ENCODE measurements around the gene TUBB4A. TPM values are rescaled to one million over a fixed set of nuclear protein-coding genes. Genes with fewer than 3 reads are reported as not detected.
A peak's percentile ranks its signal among the peaks of the same experiment; 100 is the strongest.

The TUBB4A gene
- total RNA-seq, 2 donors from 2014 or later: 0.44 to 1.4 TPM

DNA sequence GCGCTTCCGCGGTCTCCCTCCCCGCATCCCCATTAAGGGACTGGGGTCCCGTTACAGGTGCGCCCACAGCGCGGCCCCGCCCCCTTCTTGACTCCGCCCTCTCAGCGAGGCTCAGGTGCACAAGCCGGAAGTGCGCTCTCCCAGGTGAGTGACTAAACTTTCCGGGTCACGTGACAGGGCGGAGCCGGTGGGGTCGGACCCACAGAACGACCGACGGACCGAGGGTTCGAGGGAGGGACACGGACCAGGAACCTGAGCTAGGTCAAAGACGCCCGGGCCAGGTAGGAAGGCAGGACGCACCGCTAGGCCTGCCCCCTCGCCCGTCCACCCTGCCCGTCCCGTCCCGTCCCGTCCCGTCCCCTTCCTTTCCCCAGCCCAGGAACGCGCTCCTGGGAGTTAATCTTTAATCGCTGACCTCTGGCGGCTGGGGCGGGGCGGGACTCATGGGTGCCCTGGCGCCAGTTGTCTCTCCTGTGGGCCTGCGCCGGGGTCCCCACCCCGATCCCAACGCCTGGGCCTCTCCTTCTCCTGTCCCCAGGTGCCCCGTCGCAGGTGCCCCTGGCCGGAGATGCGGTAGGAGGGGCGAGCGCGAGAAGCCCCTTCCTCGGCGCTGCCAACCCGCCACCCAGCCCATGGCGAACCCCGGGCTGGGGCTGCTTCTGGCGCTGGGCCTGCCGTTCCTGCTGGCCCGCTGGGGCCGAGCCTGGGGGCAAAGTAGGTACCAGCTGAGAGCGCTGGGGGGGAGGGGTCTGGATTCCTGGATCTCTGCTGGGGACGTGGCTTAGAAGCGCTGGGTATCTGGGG, 37.8 kb downstream of the TUBB4A start, which contains the start of gene CRB3:
Gene CRB3 (plus strand): TSS at position 202 of the 804 bp plus-strand sequence. CDS start 431 bp downstream, at position 633.
- Histone ChIP-seq H3K36me3 (no peaks in the 10 kb centered on the region), H3K27me3 (no peaks in the 10 kb centered on the region), H3K9me3 (no peaks in the 10 kb centered on the region), H3K4me1 (no peaks in the 10 kb centered on the region), H3K27ac (peak within 1 kb of the TSS; percentile 79), H3K9ac (ENCODE audit: low read depth in 2 of 2, low read length in 2 of 2) (peak within 1 kb of the TSS; percentile 87 to 91), H3K4me3 (peak within 1 kb of the TSS; percentile 57)
- TF ChIP-seq, protein P1, sequence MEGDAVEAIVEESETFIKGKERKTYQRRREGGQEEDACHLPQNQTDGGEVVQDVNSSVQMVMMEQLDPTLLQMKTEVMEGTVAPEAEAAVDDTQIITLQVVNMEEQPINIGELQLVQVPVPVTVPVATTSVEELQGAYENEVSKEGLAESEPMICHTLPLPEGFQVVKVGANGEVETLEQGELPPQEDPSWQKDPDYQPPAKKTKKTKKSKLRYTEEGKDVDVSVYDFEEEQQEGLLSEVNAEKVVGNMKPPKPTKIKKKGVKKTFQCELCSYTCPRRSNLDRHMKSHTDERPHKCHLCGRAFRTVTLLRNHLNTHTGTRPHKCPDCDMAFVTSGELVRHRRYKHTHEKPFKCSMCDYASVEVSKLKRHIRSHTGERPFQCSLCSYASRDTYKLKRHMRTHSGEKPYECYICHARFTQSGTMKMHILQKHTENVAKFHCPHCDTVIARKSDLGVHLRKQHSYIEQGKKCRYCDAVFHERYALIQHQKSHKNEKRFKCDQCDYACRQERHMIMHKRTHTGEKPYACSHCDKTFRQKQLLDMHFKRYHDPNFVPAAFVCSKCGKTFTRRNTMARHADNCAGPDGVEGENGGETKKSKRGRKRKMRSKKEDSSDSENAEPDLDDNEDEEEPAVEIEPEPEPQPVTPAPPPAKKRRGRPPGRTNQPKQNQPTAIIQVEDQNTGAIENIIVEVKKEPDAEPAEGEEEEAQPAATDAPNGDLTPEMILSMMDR (IDR thresholded peaks at IDR 0.05): no peak
- intact Hi-C loops (cut with DNase I): no loop called here
- DNase-seq: peak; percentile 99

DNA sequence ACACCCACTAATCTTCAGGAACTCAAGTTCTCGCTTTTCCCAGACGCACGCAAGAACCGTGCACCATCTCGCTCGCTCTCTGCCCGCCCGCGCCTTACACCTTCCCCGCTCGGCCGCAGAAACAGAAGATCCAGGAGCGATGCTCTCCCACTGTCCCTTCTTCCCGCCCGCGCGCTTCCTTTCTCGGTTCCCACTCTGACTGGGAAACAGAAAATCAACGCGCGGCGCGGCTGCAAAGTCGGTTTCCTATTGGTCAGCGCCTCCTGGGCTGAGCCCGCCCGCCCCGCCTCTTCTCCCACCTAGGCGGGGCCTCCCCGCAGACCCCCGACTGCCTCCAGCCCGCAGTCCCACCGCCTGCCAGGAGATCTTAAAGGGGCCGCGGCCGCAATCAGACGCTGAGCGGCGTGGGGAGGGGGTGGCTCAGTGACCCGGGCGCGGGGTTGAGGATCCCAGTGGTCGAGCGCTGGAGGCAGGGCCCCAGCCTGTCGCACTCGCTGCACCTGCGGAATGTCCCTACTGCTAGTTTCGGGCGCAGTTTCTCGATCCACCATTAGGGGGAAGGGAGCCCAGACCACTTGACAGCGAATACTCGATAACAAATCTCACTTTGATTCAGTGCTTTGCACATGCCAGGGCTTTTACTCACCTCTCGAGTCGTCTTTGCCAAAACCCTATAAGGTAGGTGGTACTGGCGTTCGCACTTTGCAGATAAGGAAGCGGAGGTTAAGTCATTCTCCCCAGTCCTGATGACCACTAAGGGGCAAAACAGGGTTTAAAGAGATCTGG, 41.8 kb downstream of the TUBB4A start:
- no peaks in the 10 kb centered on the region for H3K27me3 ChIP-seq
- no peaks in the 10 kb centered on the region for H3K4me1 ChIP-seq
- peak; percentile 98 for DNase-seq
- H3K9me3 ChIP-seq: no peaks in the 10 kb centered on the region
- peak overlapping the region; percentile 72 to 88 for H3K9ac ChIP-seq (ENCODE audit: low read depth in 2 of 2, low read length in 2 of 2)
- H3K36me3 ChIP-seq: no peaks in the 10 kb centered on the region
- intact Hi-C loops (cut with DNase I): no loop called here
- peak overlapping the region; percentile 81 for H3K27ac ChIP-seq
- TF ChIP-seq, protein P1 (IDR thresholded peaks at IDR 0.05): peak; percentile 55
- peak overlapping the region; percentile 86 for H3K4me3 ChIP-seq

DNA sequence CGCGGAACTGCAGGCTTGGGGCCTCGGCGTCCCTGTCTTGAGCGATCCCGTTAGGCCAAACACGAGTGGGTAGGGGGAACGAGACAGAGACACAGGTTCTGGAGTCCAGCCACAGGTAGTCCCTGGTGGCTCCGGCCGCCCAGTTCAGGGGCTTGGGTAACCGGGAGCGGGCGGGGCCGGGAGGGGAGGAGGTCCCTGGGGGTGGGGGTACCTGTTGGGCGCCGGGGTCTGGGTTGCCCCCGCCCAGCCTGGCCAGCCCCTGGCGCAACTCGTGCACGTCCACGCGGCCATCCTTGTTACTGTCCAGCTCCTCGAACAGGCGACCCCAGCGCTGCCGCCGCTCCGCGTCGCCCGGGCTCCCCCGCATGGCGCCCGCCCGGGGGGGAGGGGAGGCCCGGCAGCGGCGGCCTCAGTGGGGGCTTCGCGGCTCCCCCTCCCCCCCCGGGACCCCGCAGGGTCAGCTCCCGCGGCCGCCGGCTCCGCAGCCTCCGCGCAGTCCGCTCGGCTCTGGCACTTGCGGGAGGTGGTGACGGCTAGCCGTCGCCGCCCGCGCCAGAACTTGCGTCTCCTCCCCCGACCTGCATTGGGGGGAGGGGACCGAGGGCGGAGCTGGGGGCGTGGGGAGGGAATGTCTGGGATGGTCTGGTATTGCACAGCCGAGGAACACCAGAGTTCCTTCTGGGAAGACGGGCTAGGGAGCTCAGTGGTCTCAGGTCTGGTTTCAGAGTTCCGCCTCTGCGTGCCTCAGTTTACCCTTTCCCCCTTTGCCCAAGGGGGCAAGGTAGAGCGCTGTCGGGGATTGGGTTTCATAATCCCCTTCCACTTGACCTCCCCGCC, 42.6 kb downstream of the TUBB4A start, which contains the start of gene SLC25A23:
Gene SLC25A23 (minus strand): TSS at position 531 of the 837 bp plus-strand sequence. CDS start 164 bp downstream, at position 367.
- H3K27ac ChIP-seq: peak within 1 kb of the TSS; percentile 81

DNA sequence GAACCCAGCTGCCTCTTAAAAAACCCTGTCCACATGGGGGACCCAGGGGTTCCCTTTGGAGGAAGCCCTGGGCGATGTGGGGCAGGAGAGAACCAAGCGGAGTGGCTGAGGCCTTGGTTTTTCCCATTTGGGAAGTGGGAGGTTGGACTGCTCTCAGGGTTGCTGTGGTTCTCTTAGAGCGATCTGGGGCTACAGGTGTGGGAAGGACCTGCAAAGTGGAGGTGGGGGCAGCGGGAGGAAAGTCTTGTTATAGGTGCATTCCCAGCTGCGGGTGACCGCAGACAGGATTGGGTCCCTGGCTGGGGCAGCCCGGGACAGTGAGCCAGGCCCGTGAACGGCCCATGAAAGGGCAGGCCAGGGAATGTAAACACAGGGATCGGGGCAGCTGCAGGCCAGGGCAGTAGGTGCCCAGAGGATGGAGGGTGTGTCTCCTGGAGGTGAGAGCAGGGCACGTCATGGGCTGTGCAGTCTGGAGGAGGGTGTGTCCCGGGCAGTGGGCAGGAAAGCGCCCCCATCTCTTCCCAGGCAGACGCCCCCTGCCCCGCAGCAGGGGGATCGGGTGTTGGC, 43.3 kb downstream of the TUBB4A start:
- Histone ChIP-seq H3K27me3 (no peaks in the 10 kb centered on the region), H3K4me1 (no peaks in the 10 kb centered on the region), H3K27ac (peak overlapping the region; percentile 81), H3K9ac (ENCODE audit: low read depth in 2 of 2, low read length in 2 of 2) (peak overlapping the region; percentile 63 to 66), H3K36me3 (peaks cover 8% of the 10 kb centered on the region), H3K4me3 (peak overlapping the region; percentile 86), H3K9me3 (no peaks in the 10 kb centered on the region)
- TF ChIP-seq, protein P1 (IDR thresholded peaks at IDR 0.05): no peak
- intact Hi-C loops (cut with DNase I): no loop called here
- DNase-seq: peak; percentile 67

More for the DNA sequence above, 42.6 kb downstream of the TUBB4A start, which contains the start of gene SLC25A23:
- peak within 1 kb of the TSS; percentile 72 to 88 for H3K9ac ChIP-seq (ENCODE audit: low read depth in 2 of 2, low read length in 2 of 2)
- no peaks in the 10 kb centered on the region for H3K4me1 ChIP-seq
- H3K27me3 ChIP-seq: no peaks in the 10 kb centered on the region
- DNase-seq: peak; percentile 86
- TF ChIP-seq, protein P1 (IDR thresholded peaks at IDR 0.05): no peak
- no peaks in the 10 kb centered on the region for H3K9me3 ChIP-seq
- intact Hi-C loops (cut with DNase I): no loop called here
- peak within 1 kb of the TSS; percentile 86 for H3K4me3 ChIP-seq
- peaks cover 2% of the 10 kb centered on the region for H3K36me3 ChIP-seq
